HG02571 (cell line): ENCODE measurements around the gene ITSN1.

ENCODE experiments used
- ATAC-seq: cut with Tn5 transposase; IDR thresholded peaks from one replicate; pipeline ENCODE4 v1.9.1; 2021; ENCODE audit warnings: mild to moderate bottlenecking, moderate library complexity; ENCODE audit not compliant: unreplicated experiment

The ITSN1 gene

GRCh38 chr21:33945652-33946270 lies 303.5 kb downstream of the ITSN1 start:
- no peak for ATAC-seq

GRCh38 chr21:33947451-33948095 lies 305.3 kb downstream of the ITSN1 start:
- peak; percentile 47 for ATAC-seq

GRCh38 chr21:33948096-33948950 lies 306.0 kb downstream of the ITSN1 start:
- ATAC-seq = peak; percentile 50

- ATAC-seq = no peak
These were observed 306.7 kb downstream of the ITSN1 start for GRCh38 chr21:33948951-33949444.
